Endodermal cell (in vitro differentiated cells): Measurements from ENCODE around the gene HOXD8. TPM values are rescaled to one million over a fixed set of nuclear protein-coding genes. Genes with fewer than 3 reads are reported as not detected.

Experiments used
- DNase-seq: peaks from one replicate; pipeline ENCODE4 v3.0.0-alpha.2; 2017
- H3K27ac ChIP-seq: 2 replicates; pipeline ENCODE4 v1.5.1; 2013; ENCODE audit warnings: mild to moderate bottlenecking, low read depth, low read length, moderate library complexity
- H3K27me3 ChIP-seq: 2 replicates; pipeline ENCODE4 v1.6.1; 2013; ENCODE audit warnings: mild to moderate bottlenecking, low read length, moderate library complexity; ENCODE audit not compliant: insufficient read depth, control insufficient read depth, poor library complexity, severe bottlenecking
- H3K36me3 ChIP-seq: 2 replicates; pipeline ENCODE4 v1.7.0; 2013; ENCODE audit warnings: mild to moderate bottlenecking, low read length, moderate library complexity; ENCODE audit not compliant: control insufficient read depth, insufficient read depth
- H3K4me1 ChIP-seq: one replicate; pipeline ENCODE4 v1.7.0; 2013; ENCODE audit warnings: low read length; ENCODE audit not compliant: control insufficient read depth, insufficient read depth
- H3K4me3 ChIP-seq: 2 replicates; pipeline ENCODE4 v1.5.1; 2013; ENCODE audit warnings: mild to moderate bottlenecking, low read length, moderate library complexity
- H3K9ac ChIP-seq: 2 replicates; pipeline ENCODE4 v1.6.1; 2013; ENCODE audit warnings: mild to moderate bottlenecking, low read length, moderate library complexity; ENCODE audit not compliant: poor library complexity, severe bottlenecking; ENCODE audit errors: extremely low read depth
- H3K9me3 ChIP-seq: 2 replicates; pipeline ENCODE4 v1.6.1; 2013; ENCODE audit warnings: mild to moderate bottlenecking, low read length, moderate library complexity; ENCODE audit not compliant: control insufficient read depth
- H3K27ac Mint-ChIP-seq: 2 replicates; pipeline ENCODE4 v1.8.0; 2020; ENCODE audit warnings: mixed read lengths
- H3K27me3 Mint-ChIP-seq: 2 replicates; pipeline ENCODE4 v1.8.0; 2021; ENCODE audit warnings: mild to moderate bottlenecking, mixed read lengths; ENCODE audit not compliant: insufficient read depth
- H3K36me3 Mint-ChIP-seq: 2 replicates; pipeline ENCODE4 v1.8.0; 2020; ENCODE audit warnings: low read depth, mixed read lengths
- H3K4me1 Mint-ChIP-seq: 2 replicates; pipeline ENCODE4 v1.8.0; 2020; ENCODE audit warnings: mixed read lengths
- H3K4me3 Mint-ChIP-seq: 2 replicates; pipeline ENCODE4 v1.8.0; 2020; ENCODE audit warnings: mild to moderate bottlenecking, moderate library complexity, mixed read lengths
- H3K9me3 Mint-ChIP-seq: 2 replicates; pipeline ENCODE4 v1.8.0; 2020; ENCODE audit warnings: mild to moderate bottlenecking, mixed read lengths
- CTCF ChIP-seq: fragments of 200-600 bp; sonication (generic); conservative IDR thresholded peaks from 2 replicates; pipeline ENCODE4 v1.5.0; 2021; ENCODE audit warnings: antibody characterized with exemption, mild to moderate bottlenecking
- WGBS, 2 experiments: methylation state at CpG; one replicate each; pipeline versions ENCODE4 v1.1.5 to v1.1.7; 2013; ENCODE audit warnings: missing lambda C conversion rate in 2 of 2, mixed read lengths in 1 of 2; ENCODE audit not compliant: insufficient coverage in 1 of 2, insufficient read length in 1 of 2; 5-methylcytosine and 5-hydroxymethylcytosine counted together
- total RNA-seq, 2 donors: library from RNA; stranded (reverse); fragmentation: NEBNext Ultra II Directional in 1 of 2; extraction: Animal tissue kit (Norgen Biotek cat#: 25700) in 1 of 2; gene quantifications; 2 replicates in 1 of 2; 3 replicates in 1 of 2; pipeline ENCODE4 v1.2.1, GENCODE V29; 2021

The HOXD8 gene
- total RNA-seq, 2 donors from 2014 or later: not detected

DNA sequence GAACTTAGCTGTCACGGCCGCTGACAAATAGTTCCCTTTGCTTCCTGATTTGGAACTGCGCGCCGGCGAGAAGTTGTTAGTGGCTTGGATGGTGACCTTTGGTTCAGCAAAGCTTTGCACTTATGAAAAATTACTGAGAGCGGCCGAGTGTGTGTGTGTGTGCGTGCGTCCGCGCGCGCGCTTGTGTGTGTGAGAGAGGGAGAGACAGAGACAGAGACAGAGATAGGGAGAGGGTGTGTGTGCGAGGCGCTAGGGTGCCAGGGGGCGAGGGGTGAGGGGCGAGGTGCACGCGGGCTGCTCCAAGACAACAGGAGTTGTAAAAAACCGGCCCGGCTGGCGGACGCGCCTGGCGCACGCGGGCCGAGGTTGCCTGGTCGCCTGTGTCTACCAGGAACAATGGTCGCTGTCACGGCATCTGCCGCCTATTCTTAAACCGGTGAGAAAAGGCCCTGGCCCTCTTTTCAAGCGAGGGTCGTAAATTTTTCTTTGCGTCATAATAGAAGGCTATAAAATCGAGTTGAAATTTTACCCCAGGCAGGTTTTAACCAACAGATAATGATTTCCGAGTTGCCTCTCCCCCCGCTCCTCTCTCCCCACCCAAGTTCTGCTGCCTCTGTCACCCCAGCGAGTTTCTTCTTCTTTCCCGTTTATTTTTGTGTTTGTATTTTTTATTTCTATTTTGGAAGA, 28.1 kb downstream of the HOXD8 start:
- Mint-ChIP-seq H3K36me3 (no peaks in the 10 kb centered on the region), H3K9me3 (no peaks in the 10 kb centered on the region), H3K4me1 (peaks cover 16% of the 10 kb centered on the region), H3K4me3 (peak overlapping the region; percentile 31), H3K27me3 (peaks cover 99% of the 10 kb centered on the region), H3K27ac (no peak overlapping the region)
- 2 to 4% methylated on average over 11 to 42 of the region's 43 CpGs for WGBS, 2 experiments
- Histone ChIP-seq H3K9me3 (no peaks in the 10 kb centered on the region), H3K4me1 (peaks cover 4% of the 10 kb centered on the region), H3K4me3 (peak overlapping the region; percentile 61), H3K36me3 (no peaks in the 10 kb centered on the region), H3K27ac (peak overlapping the region; percentile 67), H3K9ac (no peak overlapping the region), H3K27me3 (peaks cover 100% of the 10 kb centered on the region)
- DNase-seq: peak; percentile 78
- no peak for TF ChIP-seq CTCF

DNA sequence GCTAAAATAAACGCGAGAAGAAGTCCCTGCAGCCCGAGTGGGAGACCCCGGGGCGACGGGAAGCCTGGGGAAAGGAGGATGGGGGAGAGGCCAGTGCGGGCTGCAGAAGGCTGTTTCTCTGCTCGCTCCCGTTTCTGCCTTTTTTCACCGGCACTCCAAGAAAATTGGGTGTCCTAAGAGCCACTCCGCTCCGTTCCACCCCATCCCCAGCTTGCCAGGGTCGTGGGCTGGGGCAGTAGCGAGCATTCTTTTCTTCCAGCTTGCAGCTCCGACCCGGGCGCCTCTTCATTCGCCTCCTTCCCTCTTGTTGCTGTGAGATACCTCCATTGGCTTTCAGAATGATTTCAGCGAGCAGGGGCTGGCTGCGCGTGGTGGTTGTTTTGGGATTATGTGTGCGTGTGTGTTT, 28.7 kb downstream of the HOXD8 start:
- H3K4me1 Mint-ChIP-seq: peaks cover 20% of the 10 kb centered on the region
- H3K27ac Mint-ChIP-seq: no peak overlapping the region
- Histone ChIP-seq H3K27me3 (peaks cover 100% of the 10 kb centered on the region), H3K9me3 (no peaks in the 10 kb centered on the region), H3K27ac (peak overlapping the region; percentile 66), H3K4me1 (peaks cover 4% of the 10 kb centered on the region), H3K9ac (no peak overlapping the region), H3K4me3 (peak overlapping the region; percentile 61), H3K36me3 (no peaks in the 10 kb centered on the region)
- no peaks in the 10 kb centered on the region for H3K9me3 Mint-ChIP-seq
- H3K27me3 Mint-ChIP-seq: peaks cover 98% of the 10 kb centered on the region
- no peak overlapping the region for H3K4me3 Mint-ChIP-seq
- TF ChIP-seq CTCF: no peak
- H3K36me3 Mint-ChIP-seq: no peaks in the 10 kb centered on the region
- WGBS, 2 experiments: 0 to 3% methylated on average over 6 to 21 of the region's 22 CpGs
- peak; percentile 74 for DNase-seq

GRCh38 chr2:176158855-176159662, 29.6 kb downstream of the HOXD8 start:
- Histone ChIP-seq H3K9me3 (peaks cover 5% of the 10 kb centered on the region), H3K27ac (no peak overlapping the region), H3K4me3 (peak overlapping the region; percentile 8), H3K4me1 (peaks cover 4% of the 10 kb centered on the region), H3K9ac (no peak overlapping the region), H3K27me3 (peaks cover 100% of the 10 kb centered on the region), H3K36me3 (no peaks in the 10 kb centered on the region)
- peaks cover 98% of the 10 kb centered on the region for H3K27me3 Mint-ChIP-seq
- H3K36me3 Mint-ChIP-seq: no peaks in the 10 kb centered on the region
- H3K9me3 Mint-ChIP-seq: no peaks in the 10 kb centered on the region
- peaks cover 21% of the 10 kb centered on the region for H3K4me1 Mint-ChIP-seq
- peak; percentile 80 for DNase-seq
- TF ChIP-seq CTCF: no peak
- H3K4me3 Mint-ChIP-seq: peak overlapping the region; percentile 41
- H3K27ac Mint-ChIP-seq: no peak overlapping the region
- 2 to 3% methylated on average over 6 to 39 of the region's 39 CpGs for WGBS, 2 experiments
